ENCODE results near the gene SLC22A5.

DNA sequence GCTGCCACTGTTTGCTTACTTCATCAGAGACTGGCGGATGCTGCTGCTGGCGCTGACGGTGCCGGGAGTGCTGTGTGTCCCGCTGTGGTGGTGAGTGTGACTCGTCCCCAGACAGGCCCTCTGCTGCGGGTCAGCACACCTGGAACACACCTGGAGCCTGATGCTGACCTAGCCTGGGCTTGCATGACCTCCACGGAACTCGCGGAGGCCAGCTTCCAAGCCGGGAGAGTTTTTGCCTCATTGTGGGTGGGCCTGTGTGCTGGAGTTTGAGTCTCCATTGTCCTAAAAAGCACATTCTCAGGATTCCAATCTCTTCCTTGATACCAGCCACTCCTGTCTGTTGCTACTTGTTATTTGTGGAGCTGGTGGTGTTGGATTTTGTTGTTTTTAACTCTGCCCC lies 47.2 kb upstream of the SLC22A5 start:
- TF ChIP-seq SIN3A (IDR thresholded peaks at IDR 0.05; ENCODE audit: borderline replicate concordance in 2 of 2, control insufficient read depth in 1 of 2, low read depth in 2 of 2, low read length in 2 of 2) (no peak), MEF2A (IDR thresholded peaks at IDR 0.05; ENCODE audit: control insufficient read depth, low read depth, low read length) (no peak), MAZ (CRISPR knock-in tag; conservative IDR thresholded peaks at IDR 0.05 in 1 of 2, IDR thresholded peaks at IDR 0.05 in 1 of 2) (no peak), LARP7 (IDR thresholded peaks at IDR 0.05) (no peak), SP2 (IDR thresholded peaks at IDR 0.05; ENCODE audit: extremely low read depth, low read depth, low read length, poor library complexity, severe bottlenecking) (no peak), CSDE1 (IDR thresholded peaks at IDR 0.05) (no peak), CAMTA2 (CRISPR knock-in tag; conservative IDR thresholded peaks at IDR 0.05) (no peak), ZNF124 (CRISPR knock-in tag; IDR thresholded peaks at IDR 0.05) (no peak), CEBPG (CRISPR knock-in tag; IDR thresholded peaks at IDR 0.05) (no peak), CEBPG (tag; conservative IDR thresholded peaks at IDR 0.05 in 1 of 2, IDR thresholded peaks at IDR 0.05 in 1 of 2) (no peak), ZFX (CRISPR knock-in tag; IDR thresholded peaks at IDR 0.05) (no peak)
- TF ChIP-seq, protein P1, sequence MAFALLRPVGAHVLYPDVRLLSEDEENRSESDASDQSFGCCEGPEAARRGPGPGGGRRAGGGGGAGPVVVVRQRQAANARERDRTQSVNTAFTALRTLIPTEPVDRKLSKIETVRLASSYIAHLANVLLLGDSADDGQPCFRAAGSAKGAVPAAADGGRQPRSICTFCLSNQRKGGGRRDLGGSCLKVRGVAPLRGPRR (CRISPR knock-in tag; IDR thresholded peaks at IDR 0.05), result no peak
- TF ChIP-seq, protein P2, sequence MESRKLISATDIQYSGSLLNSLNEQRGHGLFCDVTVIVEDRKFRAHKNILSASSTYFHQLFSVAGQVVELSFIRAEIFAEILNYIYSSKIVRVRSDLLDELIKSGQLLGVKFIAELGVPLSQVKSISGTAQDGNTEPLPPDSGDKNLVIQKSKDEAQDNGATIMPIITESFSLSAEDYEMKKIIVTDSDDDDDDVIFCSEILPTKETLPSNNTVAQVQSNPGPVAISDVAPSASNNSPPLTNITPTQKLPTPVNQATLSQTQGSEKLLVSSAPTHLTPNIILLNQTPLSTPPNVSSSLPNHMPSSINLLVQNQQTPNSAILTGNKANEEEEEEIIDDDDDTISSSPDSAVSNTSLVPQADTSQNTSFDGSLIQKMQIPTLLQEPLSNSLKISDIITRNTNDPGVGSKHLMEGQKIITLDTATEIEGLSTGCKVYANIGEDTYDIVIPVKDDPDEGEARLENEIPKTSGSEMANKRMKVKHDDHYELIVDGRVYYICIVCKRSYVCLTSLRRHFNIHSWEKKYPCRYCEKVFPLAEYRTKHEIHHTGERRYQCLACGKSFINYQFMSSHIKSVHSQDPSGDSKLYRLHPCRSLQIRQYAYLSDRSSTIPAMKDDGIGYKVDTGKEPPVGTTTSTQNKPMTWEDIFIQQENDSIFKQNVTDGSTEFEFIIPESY (CRISPR knock-in tag; IDR thresholded peaks at IDR 0.05), result no peak
